ENCODE measurements around the gene NOXA1. TPM values are rescaled to one million over a fixed set of nuclear protein-coding genes. Genes with fewer than 3 reads are reported as not detected.
"Not testable (repeated sequence)": the region's sequence is repeated elsewhere in the genome, so short reads cannot be mapped to it uniquely, and the experiment has no call there.

The NOXA1 gene
- total RNA-seq, 2 donors from 2014 or later = 33.3 to 42.6 TPM

DNA sequence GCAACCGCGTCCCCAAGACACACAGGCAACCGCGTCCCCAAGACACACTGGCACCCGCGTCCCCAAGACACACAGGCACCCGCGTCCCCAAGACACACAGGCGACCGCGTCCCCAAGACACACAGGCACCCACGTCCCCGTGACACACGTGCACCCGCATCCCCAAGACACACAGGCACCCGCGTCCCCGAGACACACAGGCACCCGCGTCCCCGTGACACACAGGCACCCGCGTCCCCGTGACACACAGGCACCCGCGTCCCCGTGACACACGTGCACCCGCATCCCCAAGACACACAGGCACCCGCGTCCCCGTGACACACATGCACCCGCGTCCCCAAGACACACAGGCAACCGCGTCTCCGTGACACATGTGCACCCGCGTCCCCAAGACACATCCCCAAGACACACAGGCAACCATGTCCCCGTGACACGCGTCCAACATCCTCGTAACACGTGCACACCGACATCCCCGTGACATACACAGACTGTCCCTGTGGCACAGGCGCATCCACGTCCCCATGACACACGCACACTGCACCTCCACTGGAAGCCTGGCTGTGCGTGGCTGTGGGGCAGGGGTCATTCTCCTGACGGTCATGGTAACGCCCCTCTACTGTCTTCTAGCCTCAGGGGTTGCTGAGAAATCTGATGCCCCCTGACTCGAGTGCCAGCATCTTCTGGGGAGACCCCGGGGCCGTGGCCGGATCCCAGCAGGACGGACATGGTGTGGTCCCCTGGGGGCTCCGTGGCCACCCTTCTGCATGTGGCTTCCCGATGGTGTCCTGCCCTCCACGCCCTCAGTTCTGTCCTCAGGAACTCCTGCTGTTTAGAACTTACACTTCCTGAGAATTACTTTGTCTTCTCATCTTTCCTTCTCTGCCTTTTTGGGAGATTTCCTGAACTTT lies 24.4 kb upstream of the NOXA1 start:
- DNase-seq (no peak), ATAC-seq (no peak)
- intact Hi-C loops (cut with DNase I, micrococcal nuclease) = no loop called here

- intact Hi-C loops (cut with DNase I, micrococcal nuclease) = loop anchor here (10.0 kb wide), 2 partner anchors 88 to 108 kb away; no protein-coding TSS in a partner anchor
- DNase-seq (no peak), ATAC-seq (no peak)
These were observed 20.4 kb upstream of the NOXA1 start for GRCh38 chr9:137402746-137403145.

- DNase-seq (no peak), ATAC-seq (no peak)
- intact Hi-C loops (cut with DNase I, micrococcal nuclease) = loop anchor here (10.0 kb wide), 2 partner anchors 88 to 108 kb away; no protein-coding TSS in a partner anchor
These were observed 19.9 kb upstream of the NOXA1 start for GRCh38 chr9:137403269-137403668.

DNA sequence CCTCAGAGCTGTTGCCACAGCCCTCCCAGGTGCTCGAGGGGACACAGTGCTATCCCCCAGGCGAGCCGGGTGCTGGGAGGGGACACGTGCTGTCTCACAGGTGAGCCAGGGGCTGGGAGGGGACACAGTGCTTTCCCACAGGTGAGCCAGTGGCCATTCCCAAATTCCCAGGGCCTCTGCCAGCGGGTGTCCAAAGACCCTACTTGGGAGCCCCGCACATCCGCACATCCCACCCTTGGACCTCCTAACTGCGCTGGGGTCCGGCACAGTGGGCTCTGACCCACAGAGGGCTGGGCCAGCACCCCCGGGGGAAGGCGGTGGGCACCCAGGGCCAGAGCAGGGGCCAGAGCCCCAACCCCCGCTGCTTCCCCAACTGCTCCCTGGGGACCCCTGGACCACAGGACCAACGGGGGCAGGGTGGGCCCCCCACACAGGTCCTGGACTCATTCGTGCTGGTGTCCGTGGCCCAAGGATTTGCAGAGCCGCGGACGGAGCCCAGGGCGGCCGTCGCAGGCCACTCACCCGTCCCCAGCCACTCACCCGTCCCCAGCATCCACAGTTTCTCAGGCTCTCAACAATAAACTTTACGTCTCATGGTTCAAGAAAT lies 18.1 kb upstream of the NOXA1 start:
- DNase-seq (no peak), ATAC-seq (no peak)
- intact Hi-C loops (cut with DNase I, micrococcal nuclease) = loop anchor here (10.0 kb wide), 2 partner anchors 90 to 110 kb away; no protein-coding TSS in a partner anchor

DNA sequence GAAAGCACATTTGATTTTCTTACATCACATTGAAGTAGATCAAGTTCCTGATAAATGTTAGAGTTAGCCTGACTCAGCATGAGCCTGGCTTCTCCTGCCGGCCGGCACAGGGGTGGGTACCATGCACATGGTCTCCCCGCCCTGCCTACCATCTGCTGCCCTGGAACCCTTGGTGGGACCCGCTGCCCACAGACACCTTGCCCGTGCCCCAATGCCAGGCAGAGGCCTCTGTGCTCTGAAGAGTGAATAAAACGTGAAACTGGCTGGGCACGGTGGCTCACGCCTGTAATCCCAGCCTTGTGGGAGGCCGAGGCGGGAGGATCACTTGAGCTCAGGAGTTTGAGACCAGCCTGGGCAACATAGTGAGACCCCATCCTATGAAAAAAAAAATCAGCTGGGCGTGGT lies 17.5 kb upstream of the NOXA1 start:
- no peak for DNase-seq
- no peak for ATAC-seq
- intact Hi-C loops (cut with DNase I, micrococcal nuclease) = loop anchor here (10.0 kb wide), 2 partner anchors 91 to 111 kb away; no protein-coding TSS in a partner anchor

DNA sequence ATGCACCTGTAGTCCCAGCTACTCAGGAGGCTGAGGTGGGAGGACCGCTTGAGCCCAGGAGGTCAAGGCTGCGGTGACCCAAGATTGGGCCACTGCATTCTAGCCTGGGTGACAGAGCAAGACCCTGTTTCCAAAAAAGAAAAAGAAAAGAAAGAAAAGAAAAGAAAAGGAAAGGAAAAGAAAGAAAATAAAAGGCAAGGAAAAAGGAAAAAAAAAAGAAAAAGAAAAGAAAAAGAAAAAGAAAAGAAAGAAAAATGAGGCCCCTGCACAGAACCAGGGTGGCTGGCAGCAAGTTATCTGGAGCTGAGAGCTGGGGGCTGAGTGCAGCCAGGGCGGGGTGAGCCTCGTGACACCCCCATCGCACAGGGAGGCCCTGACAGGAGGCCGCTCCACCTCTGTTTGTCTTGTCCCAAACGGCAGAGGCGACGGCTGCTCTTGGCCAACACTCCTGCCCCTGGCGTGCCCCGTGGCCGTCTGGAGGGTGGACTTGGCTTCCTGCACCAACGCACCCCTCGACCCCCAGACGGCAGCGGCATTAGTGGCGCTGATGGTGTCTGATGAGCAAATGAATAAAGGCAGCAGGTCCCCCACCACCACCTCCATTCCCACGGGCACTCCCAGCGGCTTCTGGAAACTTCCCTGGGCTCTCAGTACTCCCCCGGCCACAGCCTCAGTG lies 17.0 kb upstream of the NOXA1 start:
- DNase-seq (peak; percentile 50 to 61), ATAC-seq (peak; percentile 56)
- intact Hi-C loops (cut with DNase I, micrococcal nuclease) = loop anchor here (10.0 kb wide), 2 partner anchors 91 to 111 kb away; no protein-coding TSS in a partner anchor

- intact Hi-C loops (cut with DNase I, micrococcal nuclease) = loop anchor here (10.0 kb wide), 2 partner anchors 92 to 112 kb away; no protein-coding TSS in a partner anchor
- ATAC-seq = peak; percentile 86
- peak; percentile 64 to 84 for DNase-seq
These were observed 16.2 kb upstream of the NOXA1 start for GRCh38 chr9:137406876-137407589.

- ATAC-seq = no peak
- intact Hi-C loops (cut with DNase I, micrococcal nuclease) = loop anchor here (10.0 kb wide), 2 partner anchors 93 to 113 kb away; no protein-coding TSS in a partner anchor
These were observed 15.4 kb upstream of the NOXA1 start for GRCh38 chr9:137407590-137408300.

GRCh38 chr9:137408651-137409405 lies 14.4 kb upstream of the NOXA1 start:
- ATAC-seq (no peak), DNase-seq (no peak)
- intact Hi-C loops (cut with DNase I, micrococcal nuclease) = loop anchor here (10.0 kb wide), 2 partner anchors 94 to 114 kb away; no protein-coding TSS in a partner anchor

More at GRCh38 chr9:137407590-137408300, 15.4 kb upstream of the NOXA1 start:
- no peak for DNase-seq

DNA sequence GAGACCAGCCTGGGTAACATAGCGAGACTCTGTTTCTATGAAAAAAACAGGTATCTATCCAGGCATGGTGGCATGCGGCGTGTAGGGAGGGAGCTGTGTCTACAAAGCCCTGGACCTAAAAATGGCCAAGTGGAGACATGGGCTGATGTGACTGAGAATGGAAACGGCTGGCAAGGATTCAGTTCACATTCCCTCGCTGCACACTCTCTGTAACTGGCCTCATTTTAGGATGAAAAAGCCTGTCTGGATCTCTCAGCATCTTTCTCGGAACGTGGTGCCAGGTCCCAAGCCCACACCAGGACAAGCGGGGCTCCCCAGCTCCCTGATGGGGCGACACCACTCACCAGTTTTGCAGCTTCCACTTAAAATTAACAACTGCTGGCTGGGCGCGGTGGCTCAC lies 13.7 kb upstream of the NOXA1 start:
- DNase-seq (no peak), ATAC-seq (no peak)
- intact Hi-C loops (cut with DNase I, micrococcal nuclease) = loop anchor here (10.0 kb wide), 2 partner anchors 95 to 115 kb away; no protein-coding TSS in a partner anchor

DNA sequence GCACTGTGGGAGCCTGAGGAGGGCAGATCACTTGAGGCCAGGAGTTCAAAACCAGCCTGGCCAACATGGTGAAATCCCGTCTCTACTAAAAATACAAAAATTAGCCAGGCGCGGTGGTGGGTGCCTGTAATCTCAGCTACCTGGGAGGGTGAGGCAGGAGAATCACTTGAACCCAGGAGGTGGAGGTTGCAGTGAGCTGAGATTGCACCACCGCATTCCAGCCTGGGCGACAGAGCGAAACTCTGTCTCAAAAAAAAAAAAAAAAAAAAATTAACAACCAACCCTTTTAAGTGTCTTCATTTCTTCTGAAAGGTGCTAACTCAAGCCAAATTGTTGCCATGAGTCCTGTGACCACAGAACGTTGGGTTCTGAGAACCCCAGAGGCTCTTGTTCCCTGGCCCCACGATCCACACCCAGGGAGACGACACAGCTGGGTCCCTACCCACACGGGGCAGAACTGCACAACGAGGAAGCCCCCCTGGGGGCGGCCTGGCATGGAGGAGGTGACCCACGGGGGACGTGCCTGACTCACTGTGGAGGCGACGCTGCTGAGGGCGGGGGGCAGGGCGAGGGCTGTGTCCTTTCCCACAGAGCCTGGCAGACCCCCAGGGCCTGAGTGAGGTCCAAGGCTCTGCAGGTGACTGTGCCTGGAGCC lies 12.8 kb upstream of the NOXA1 start:
- ATAC-seq, DNase-seq: not testable (repeated sequence)

DNA sequence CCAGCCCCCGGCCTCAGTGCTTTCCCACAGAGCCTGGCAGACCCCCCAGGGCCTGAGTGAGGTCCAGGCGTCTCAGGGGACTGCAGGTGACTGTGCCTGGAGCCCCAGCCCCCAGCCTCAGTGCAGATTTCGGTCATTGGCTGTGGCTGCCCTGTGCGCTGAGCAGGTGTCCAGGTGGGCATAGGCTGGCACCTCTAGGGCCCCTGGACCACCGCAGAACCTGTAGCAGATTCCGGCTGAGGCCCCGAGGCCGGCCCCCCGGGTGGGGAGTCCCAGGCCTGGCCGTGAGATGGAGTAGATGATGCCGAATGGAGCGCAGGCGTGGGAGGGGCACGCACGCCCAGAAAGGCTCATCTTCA lies 12.3 kb upstream of the NOXA1 start:
- DNase-seq (no peak), ATAC-seq (no peak)
- intact Hi-C loops (cut with DNase I, micrococcal nuclease) = no loop called here

More for the DNA sequence above, 12.8 kb upstream of the NOXA1 start:
- intact Hi-C loops (cut with DNase I, micrococcal nuclease) = not testable (repeated sequence)

- DNase-seq = no peak
- ATAC-seq = no peak
- intact Hi-C loops (cut with DNase I, micrococcal nuclease) = no loop called here
These were observed 11.9 kb upstream of the NOXA1 start for GRCh38 chr9:137411260-137411644.

DNA sequence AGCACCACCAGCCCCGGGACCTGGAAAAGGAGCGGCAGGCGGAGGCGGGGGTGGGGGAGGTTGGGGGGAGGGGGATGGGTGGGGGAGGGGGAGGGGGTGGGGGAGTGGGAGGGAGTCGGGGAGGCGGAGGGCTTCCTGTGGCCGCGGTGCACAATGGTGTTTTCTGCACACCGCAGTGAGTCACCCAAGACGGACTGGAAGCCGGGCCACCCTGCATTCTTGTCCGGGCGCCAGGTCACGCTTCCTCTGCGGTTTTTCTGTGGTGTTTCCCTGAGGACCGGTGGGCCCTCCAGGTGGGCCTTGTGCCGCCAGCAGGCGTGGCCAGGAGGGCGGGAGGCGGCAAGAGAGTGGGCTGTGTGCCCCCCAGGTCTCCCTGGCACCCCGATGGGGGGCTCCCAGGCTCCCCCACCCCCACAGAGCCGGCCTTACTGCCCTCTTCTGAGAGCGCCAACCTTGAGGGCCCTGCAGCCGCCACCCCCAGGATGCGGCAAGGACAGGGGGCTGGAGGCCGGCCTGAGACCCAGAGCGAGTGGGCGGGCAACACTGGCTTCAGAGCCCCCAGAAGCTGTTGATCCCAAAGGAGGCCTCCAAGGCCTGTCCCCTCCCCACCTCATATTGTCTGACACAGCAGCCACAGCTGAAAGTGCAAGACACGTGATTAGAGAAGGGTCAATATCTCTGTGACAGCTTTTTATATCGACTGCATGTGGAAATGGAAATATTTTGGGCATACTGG lies 11.4 kb upstream of the NOXA1 start:
- ATAC-seq = no peak
- intact Hi-C loops (cut with DNase I, micrococcal nuclease) = no loop called here

DNA sequence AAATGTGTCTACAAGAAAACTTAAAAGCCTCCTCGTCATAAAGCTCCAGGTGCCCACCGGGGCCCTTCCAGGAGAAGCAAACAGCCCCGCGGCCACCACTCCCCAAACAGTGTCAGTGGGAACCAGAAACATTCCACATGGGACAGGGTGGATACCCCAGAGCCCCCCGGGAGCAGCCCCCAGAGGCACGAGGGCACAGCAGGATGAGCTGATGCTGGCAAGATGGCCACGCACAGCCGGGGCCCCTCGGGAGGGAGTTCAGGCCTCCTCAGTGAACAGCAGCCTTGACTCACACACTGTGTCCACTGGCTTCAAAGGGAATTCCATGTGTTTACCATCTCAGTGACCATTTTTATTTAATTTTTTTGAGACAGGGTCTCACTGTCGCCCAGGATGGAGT lies 10.8 kb upstream of the NOXA1 start:
- DNase-seq (no peak), ATAC-seq (no peak)
- intact Hi-C loops (cut with DNase I, micrococcal nuclease) = no loop called here

More for the DNA sequence above, 11.4 kb upstream of the NOXA1 start:
- peak; percentile 65 to 68 for DNase-seq

DNA sequence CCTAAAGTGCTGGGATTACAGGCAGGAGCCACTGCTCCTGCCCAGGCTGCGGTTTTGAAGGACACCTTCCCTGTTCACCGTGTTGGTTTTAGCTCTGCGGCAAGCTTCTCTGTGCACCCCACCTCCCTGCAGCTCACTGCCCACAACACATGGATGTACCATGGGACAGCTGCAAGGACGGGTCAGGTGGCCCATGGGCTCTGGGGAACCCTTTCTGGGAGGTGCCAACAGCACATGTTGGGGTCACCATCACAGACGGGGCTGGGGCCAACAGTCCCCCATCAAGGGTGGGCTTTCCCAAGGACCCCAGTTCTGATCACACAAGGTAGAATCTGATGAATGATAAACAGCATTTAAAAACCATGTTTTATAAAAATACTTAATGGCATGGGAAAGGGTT lies 7.7 kb upstream of the NOXA1 start:
- ATAC-seq (no peak), DNase-seq (no peak)
- intact Hi-C loops (cut with DNase I, micrococcal nuclease) = no loop called here
